ENCODE measurements around the gene RPS6KC1. TPM values are rescaled to one million over a fixed set of nuclear protein-coding genes. Genes with fewer than 3 reads are reported as not detected.
"Not testable (repeated sequence)": the region's sequence is repeated elsewhere in the genome, so short reads cannot be mapped to it uniquely, and the experiment has no call there.

The RPS6KC1 gene
- total RNA-seq, 1 experiment from 2014 or later: 20.5 TPM

DNA sequence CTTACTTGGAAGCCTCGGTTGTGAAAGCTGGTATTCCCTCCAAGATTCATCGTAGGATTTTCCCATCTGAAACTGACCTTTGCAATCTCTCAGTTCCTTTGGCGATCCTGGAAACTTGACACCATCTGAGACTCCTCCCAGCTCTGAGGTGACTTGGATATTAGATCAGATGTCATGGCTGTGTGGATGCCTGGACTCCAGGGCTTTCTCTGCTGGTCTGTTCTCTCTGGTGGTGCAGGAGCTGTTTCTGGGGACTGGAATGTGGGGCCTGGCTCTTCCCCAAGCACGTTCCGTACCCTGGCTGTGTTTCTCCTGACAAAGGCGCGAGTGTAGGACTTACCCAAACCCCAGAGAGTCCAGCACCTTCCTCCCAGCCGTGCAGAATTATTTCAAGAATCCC is 252.2 kb downstream of the RPS6KC1 start:
- ATAC-seq (no peak), DNase-seq (ENCODE audit: low read depth, low spot score) (no peak)
- H3K27me3 ChIP-seq (ENCODE audit: control insufficient read depth, insufficient read depth, low read length): no peaks in the 10 kb centered on the region
- no peaks in the 10 kb centered on the region for H3K36me3 ChIP-seq (ENCODE audit: control insufficient read depth, insufficient read depth, low read length)
- H3K27ac ChIP-seq (ENCODE audit: low read length): no peak overlapping the region
- no peak overlapping the region for H3K4me3 ChIP-seq (ENCODE audit: low read depth in 2 of 2, low read length in 2 of 2)
- ChIA-PET CTCF (no interaction called here), POLR2A (interaction anchor here (0.8 kb wide), 1 partner anchor 27 kb away, joined by 4 read pairs; no protein-coding TSS in a partner anchor)
- TF ChIP-seq TCF7L2 (IDR thresholded peaks at IDR 0.05; ENCODE audit: low read depth, low read length) (no peak), SIN3A (IDR thresholded peaks at IDR 0.05; ENCODE audit: borderline replicate concordance, insufficient read depth, low read depth, low read length) (no peak), POLR2AphosphoS5 (IDR thresholded peaks at IDR 0.05; ENCODE audit: low read depth, low read length) (no peak)
- TF ChIP-seq, protein P1, sequence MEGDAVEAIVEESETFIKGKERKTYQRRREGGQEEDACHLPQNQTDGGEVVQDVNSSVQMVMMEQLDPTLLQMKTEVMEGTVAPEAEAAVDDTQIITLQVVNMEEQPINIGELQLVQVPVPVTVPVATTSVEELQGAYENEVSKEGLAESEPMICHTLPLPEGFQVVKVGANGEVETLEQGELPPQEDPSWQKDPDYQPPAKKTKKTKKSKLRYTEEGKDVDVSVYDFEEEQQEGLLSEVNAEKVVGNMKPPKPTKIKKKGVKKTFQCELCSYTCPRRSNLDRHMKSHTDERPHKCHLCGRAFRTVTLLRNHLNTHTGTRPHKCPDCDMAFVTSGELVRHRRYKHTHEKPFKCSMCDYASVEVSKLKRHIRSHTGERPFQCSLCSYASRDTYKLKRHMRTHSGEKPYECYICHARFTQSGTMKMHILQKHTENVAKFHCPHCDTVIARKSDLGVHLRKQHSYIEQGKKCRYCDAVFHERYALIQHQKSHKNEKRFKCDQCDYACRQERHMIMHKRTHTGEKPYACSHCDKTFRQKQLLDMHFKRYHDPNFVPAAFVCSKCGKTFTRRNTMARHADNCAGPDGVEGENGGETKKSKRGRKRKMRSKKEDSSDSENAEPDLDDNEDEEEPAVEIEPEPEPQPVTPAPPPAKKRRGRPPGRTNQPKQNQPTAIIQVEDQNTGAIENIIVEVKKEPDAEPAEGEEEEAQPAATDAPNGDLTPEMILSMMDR (IDR thresholded peaks at IDR 0.05): no peak
- TF ChIP-seq, protein P2, sequence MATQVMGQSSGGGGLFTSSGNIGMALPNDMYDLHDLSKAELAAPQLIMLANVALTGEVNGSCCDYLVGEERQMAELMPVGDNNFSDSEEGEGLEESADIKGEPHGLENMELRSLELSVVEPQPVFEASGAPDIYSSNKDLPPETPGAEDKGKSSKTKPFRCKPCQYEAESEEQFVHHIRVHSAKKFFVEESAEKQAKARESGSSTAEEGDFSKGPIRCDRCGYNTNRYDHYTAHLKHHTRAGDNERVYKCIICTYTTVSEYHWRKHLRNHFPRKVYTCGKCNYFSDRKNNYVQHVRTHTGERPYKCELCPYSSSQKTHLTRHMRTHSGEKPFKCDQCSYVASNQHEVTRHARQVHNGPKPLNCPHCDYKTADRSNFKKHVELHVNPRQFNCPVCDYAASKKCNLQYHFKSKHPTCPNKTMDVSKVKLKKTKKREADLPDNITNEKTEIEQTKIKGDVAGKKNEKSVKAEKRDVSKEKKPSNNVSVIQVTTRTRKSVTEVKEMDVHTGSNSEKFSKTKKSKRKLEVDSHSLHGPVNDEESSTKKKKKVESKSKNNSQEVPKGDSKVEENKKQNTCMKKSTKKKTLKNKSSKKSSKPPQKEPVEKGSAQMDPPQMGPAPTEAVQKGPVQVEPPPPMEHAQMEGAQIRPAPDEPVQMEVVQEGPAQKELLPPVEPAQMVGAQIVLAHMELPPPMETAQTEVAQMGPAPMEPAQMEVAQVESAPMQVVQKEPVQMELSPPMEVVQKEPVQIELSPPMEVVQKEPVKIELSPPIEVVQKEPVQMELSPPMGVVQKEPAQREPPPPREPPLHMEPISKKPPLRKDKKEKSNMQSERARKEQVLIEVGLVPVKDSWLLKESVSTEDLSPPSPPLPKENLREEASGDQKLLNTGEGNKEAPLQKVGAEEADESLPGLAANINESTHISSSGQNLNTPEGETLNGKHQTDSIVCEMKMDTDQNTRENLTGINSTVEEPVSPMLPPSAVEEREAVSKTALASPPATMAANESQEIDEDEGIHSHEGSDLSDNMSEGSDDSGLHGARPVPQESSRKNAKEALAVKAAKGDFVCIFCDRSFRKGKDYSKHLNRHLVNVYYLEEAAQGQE (IDR thresholded peaks at IDR 0.05; ENCODE audit: insufficient read depth in 1 of 2, low read depth in 2 of 2, low read length in 1 of 2): no peak
- intact Hi-C loops (cut with micrococcal nuclease; ENCODE audit: unreplicated experiment): no loop called here
- no TSS peak for BruUV-seq (replicated peaks)
- no peaks in the 10 kb centered on the region for H3K9me3 ChIP-seq (ENCODE audit: control insufficient read depth, insufficient read depth, low read depth, low read length)
- in situ Hi-C loops (cut with HindIII; ENCODE audit: low pct_unique_long_range_greater_than_20kb, low sequenced_read_pairs): no loop called here
- no peaks in the 10 kb centered on the region for H3K4me1 ChIP-seq (ENCODE audit: control insufficient read depth, insufficient read depth, low read length)

GRCh38 chr1:213315571-213315970 is 264.5 kb downstream of the RPS6KC1 start:
- BruUV-seq (replicated peaks): no TSS peak
- Histone ChIP-seq H3K9me3 (ENCODE audit: control insufficient read depth, insufficient read depth, low read depth, low read length) (no peaks in the 10 kb centered on the region), H3K4me1 (ENCODE audit: control insufficient read depth, insufficient read depth, low read length) (no peaks in the 10 kb centered on the region), H3K36me3 (ENCODE audit: control insufficient read depth, insufficient read depth, low read length) (no peaks in the 10 kb centered on the region), H3K4me3 (ENCODE audit: low read depth in 2 of 2, low read length in 2 of 2) (no peak overlapping the region), H3K27ac (ENCODE audit: low read length) (no peak overlapping the region), H3K27me3 (ENCODE audit: control insufficient read depth, insufficient read depth, low read length) (no peaks in the 10 kb centered on the region)
- in situ Hi-C loops (cut with HindIII; ENCODE audit: low pct_unique_long_range_greater_than_20kb, low sequenced_read_pairs): no loop called here
- TF ChIP-seq, protein P2 (IDR thresholded peaks at IDR 0.05; ENCODE audit: insufficient read depth in 1 of 2, low read depth in 2 of 2, low read length in 1 of 2): no peak
- TF ChIP-seq TCF7L2 (IDR thresholded peaks at IDR 0.05; ENCODE audit: low read depth, low read length): no peak
- TF ChIP-seq, protein P1 (IDR thresholded peaks at IDR 0.05): no peak
- CTCF ChIA-PET: no interaction called here
- DNase-seq (ENCODE audit: low read depth, low spot score) (no peak), ATAC-seq (no peak)
- intact Hi-C loops (cut with micrococcal nuclease; ENCODE audit: unreplicated experiment): no loop called here
- POLR2A ChIA-PET: no interaction called here

GRCh38 chr1:213318458-213318857 is 267.4 kb downstream of the RPS6KC1 start:
- H3K36me3 ChIP-seq (ENCODE audit: control insufficient read depth, insufficient read depth, low read length); H3K4me1 ChIP-seq (ENCODE audit: control insufficient read depth, insufficient read depth, low read length); ATAC-seq; POLR2A ChIA-PET; BruUV-seq (replicated peaks); CTCF ChIA-PET; H3K27me3 ChIP-seq (ENCODE audit: control insufficient read depth, insufficient read depth, low read length); H3K9me3 ChIP-seq (ENCODE audit: control insufficient read depth, insufficient read depth, low read depth, low read length); H3K4me3 ChIP-seq (ENCODE audit: low read depth in 2 of 2, low read length in 2 of 2); DNase-seq (ENCODE audit: low read depth, low spot score); in situ Hi-C loops (cut with HindIII; ENCODE audit: low pct_unique_long_range_greater_than_20kb, low sequenced_read_pairs); intact Hi-C loops (cut with micrococcal nuclease; ENCODE audit: unreplicated experiment); H3K27ac ChIP-seq (ENCODE audit: low read length): not testable (repeated sequence)

Data from Panc1 (cell line).